Measurements from ENCODE around the gene NTRK3.

Gene NTRK3

DNA sequence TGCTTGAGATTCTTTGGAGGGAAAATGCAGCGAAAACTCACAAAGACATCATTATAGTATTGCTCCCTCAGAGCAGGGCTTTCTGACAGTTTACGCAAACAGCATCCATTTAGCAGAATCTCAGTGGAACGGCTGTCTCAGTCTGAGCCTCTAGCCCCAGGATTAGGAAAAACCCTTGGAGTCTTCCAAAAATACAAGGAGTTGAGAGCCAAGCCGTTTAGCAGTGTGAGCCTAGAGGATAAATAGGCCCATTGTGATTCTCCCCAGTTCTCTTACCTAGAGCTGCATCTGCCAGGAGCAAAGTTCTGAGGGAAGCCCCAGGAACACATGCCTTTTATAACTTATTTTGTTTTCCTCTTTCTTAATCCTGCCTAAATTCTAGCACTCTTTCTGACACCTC lies 359.6 kb downstream of the NTRK3 start:
- no peaks in the 10 kb centered on the region for H3K9me3 ChIP-seq (ENCODE audit: low read depth, low read length)
- no peak overlapping the region for H3K27ac ChIP-seq
- TF ChIP-seq POLR2AphosphoS5 (IDR thresholded peaks at IDR 0.05; ENCODE audit: borderline replicate concordance, low read depth, low read length) (no peak), FOXP2 (optimal IDR thresholded peaks at IDR 0.05; ENCODE audit: control extremely low read depth, extremely low read length, insufficient read depth) (no peak), EZH2 (IDR thresholded peaks at IDR 0.05) (no peak)
- no peak overlapping the region for H3K4me3 ChIP-seq
- no peak overlapping the region for H3K9ac ChIP-seq (ENCODE audit: insufficient read length)
- no peak for DNase-seq (ENCODE audit: low read depth, low spot score)
- H3K36me3 ChIP-seq (ENCODE audit: insufficient read depth, low read length) = no peaks in the 10 kb centered on the region

DNA sequence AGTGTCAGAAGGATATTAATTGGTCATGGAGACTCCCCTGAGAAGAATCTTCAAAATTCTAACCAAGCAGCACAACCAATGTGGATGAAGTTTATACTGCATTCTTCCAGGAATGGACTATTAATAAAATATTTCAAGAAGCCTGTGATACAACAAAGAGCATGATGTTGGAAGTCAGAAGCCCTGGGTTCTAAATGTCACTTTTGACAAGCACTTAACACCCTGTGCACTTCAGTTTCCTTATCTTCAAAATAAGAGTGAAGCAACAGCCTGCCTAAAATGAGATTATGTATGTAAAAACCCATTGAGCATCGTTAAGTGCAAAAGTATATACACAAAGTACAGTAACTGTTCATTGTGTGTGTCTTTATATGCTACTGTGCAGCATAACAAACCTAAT lies 369.4 kb downstream of the NTRK3 start:
- Histone ChIP-seq H3K36me3 (ENCODE audit: insufficient read depth, low read length) (no peaks in the 10 kb centered on the region), H3K4me3 (no peak overlapping the region), H3K27ac (no peak overlapping the region), H3K9me3 (ENCODE audit: low read depth, low read length) (no peaks in the 10 kb centered on the region), H3K9ac (ENCODE audit: insufficient read length) (no peak overlapping the region)
- DNase-seq (ENCODE audit: low read depth, low spot score) = no peak
- TF ChIP-seq EZH2 (IDR thresholded peaks at IDR 0.05) (no peak), FOXP2 (optimal IDR thresholded peaks at IDR 0.05; ENCODE audit: control extremely low read depth, extremely low read length, insufficient read depth) (no peak), POLR2AphosphoS5 (IDR thresholded peaks at IDR 0.05; ENCODE audit: borderline replicate concordance, low read depth, low read length) (no peak)

- H3K36me3 ChIP-seq (ENCODE audit: insufficient read depth, low read length) = no peaks in the 10 kb centered on the region
- no peaks in the 10 kb centered on the region for H3K9me3 ChIP-seq (ENCODE audit: low read depth, low read length)
- no peak overlapping the region for H3K4me3 ChIP-seq
- H3K27ac ChIP-seq = no peak overlapping the region
- no peak for TF ChIP-seq FOXP2 (optimal IDR thresholded peaks at IDR 0.05; ENCODE audit: control extremely low read depth, extremely low read length, insufficient read depth)
- no peak for TF ChIP-seq POLR2AphosphoS5 (IDR thresholded peaks at IDR 0.05; ENCODE audit: borderline replicate concordance, low read depth, low read length)
- TF ChIP-seq EZH2 (IDR thresholded peaks at IDR 0.05) = no peak
- DNase-seq (ENCODE audit: low read depth, low spot score) = no peak
- H3K9ac ChIP-seq (ENCODE audit: insufficient read length) = no peak overlapping the region
These were observed 375.5 kb downstream of the NTRK3 start for GRCh38 chr15:87881026-87881425.

DNA sequence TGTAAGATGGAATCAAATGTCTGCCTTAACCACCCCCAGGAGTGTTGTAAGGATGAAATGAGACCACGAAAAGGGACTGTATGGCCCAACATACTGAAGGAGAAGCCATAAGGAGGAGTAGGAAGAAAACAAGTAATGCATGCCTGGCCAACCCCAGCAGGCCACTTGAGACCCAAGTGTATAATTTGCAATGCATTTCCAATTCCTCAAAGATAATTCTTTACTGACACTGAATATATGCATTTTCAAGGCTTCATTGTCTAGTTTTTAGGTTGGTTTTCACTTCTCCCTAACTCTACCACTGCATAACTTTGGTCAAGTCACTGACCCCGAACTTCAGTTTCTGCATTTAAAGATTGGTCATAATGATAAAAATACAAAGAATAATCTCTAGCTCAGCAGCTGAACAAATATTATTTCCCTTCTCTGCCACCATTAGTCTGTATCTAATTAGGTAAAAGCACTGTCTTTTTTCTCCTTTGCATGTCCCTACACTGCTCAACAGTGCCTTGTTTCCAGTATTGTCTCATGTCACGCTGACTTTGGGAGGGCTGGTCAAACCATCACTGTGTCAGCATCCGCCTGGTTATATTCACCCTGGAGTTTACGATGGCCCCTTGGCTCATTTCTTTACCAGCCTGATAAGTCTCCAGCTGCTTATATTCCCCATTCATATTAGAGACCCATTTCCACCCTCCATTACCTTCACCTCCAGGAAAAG lies 378.6 kb downstream of the NTRK3 start:
- Histone ChIP-seq H3K4me3 (no peak overlapping the region), H3K27ac (no peak overlapping the region), H3K9ac (ENCODE audit: insufficient read length) (no peak overlapping the region), H3K36me3 (ENCODE audit: insufficient read depth, low read length) (no peaks in the 10 kb centered on the region), H3K9me3 (ENCODE audit: low read depth, low read length) (no peaks in the 10 kb centered on the region)
- no peak for TF ChIP-seq FOXP2 (optimal IDR thresholded peaks at IDR 0.05; ENCODE audit: control extremely low read depth, extremely low read length, insufficient read depth)
- no peak for TF ChIP-seq POLR2AphosphoS5 (IDR thresholded peaks at IDR 0.05; ENCODE audit: borderline replicate concordance, low read depth, low read length)
- no peak for DNase-seq (ENCODE audit: low read depth, low spot score)

GRCh38 chr15:87877114-87877810 lies 379.3 kb downstream of the NTRK3 start:
- Histone ChIP-seq H3K36me3 (ENCODE audit: insufficient read depth, low read length) (no peaks in the 10 kb centered on the region), H3K9ac (ENCODE audit: insufficient read length) (no peak overlapping the region), H3K4me3 (no peak overlapping the region), H3K27ac (no peak overlapping the region), H3K9me3 (ENCODE audit: low read depth, low read length) (no peaks in the 10 kb centered on the region)
- DNase-seq (ENCODE audit: low read depth, low spot score) = no peak
- TF ChIP-seq FOXP2 (optimal IDR thresholded peaks at IDR 0.05; ENCODE audit: control extremely low read depth, extremely low read length, insufficient read depth) = no peak
- no peak for TF ChIP-seq EZH2 (IDR thresholded peaks at IDR 0.05)
- no peak for TF ChIP-seq POLR2AphosphoS5 (IDR thresholded peaks at IDR 0.05; ENCODE audit: borderline replicate concordance, low read depth, low read length)

DNA sequence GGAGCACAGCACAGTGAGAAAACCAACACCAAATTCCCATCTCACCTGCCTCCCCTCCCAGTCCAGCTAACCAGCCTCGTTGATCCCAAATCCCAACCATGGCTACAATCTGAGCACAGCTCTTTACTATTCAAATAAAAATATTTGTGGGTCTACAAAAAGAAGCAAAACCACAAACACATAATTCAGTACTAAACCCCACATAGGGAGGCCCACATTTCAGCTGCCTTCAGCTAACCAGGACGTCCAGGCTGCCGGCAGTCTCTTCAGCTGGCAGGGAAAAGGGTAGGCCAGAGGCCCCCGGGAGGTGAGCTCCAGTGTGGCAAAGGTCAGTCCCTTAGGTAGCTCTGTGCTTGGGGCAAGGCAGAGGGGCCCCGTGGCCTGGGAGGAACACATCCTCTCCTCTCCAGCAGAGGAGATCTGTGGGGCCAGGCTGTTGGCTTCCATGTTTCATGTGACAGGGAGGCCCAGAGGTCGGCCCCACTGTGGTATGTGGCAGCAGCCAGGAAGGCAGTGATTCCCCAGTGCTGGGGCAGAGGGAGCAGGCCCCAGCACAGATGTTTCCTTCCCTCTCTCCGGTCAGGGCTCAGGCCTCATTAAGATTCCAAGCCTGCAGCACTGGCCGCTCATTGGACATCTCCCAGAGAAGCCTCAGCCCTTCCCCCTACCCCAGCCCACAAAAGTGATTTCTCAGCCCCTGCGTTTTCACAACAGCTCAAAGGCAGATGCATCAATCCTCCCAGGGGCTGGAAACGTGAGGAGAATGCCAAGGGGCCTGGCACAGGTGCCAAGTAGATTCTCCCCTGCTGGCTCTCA lies 381.4 kb downstream of the NTRK3 start:
- Histone ChIP-seq H3K4me3 (no peak overlapping the region), H3K36me3 (ENCODE audit: insufficient read depth, low read length) (no peaks in the 10 kb centered on the region), H3K27ac (no peak overlapping the region), H3K9ac (ENCODE audit: insufficient read length) (no peak overlapping the region), H3K9me3 (ENCODE audit: low read depth, low read length) (no peaks in the 10 kb centered on the region)
- TF ChIP-seq POLR2AphosphoS5 (IDR thresholded peaks at IDR 0.05; ENCODE audit: borderline replicate concordance, low read depth, low read length) (no peak), EZH2 (IDR thresholded peaks at IDR 0.05) (no peak), FOXP2 (optimal IDR thresholded peaks at IDR 0.05; ENCODE audit: control extremely low read depth, extremely low read length, insufficient read depth) (no peak)
- DNase-seq (ENCODE audit: low read depth, low spot score) = no peak

DNA sequence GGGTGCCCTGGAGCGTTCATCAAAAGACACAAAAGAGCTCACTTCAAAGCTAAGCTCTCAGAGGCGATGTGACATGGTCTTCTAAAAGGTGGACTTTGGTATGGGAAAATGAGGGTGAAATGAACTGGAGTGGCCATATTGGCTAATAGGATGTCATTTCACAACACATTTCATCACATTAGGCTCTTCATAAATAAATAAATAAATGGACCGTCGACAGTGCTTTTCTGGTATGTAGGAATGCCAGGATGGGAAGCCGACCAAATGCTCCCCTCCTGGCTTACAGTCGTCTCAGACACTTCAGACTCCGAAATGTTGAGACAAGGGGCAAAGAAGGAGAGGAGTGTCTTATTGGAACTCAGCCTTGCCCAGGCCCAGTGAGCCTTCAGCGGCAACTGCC lies 383.0 kb downstream of the NTRK3 start:
- TF ChIP-seq EZH2 (IDR thresholded peaks at IDR 0.05) = no peak
- TF ChIP-seq FOXP2 (optimal IDR thresholded peaks at IDR 0.05; ENCODE audit: control extremely low read depth, extremely low read length, insufficient read depth) = no peak
- no peak for TF ChIP-seq POLR2AphosphoS5 (IDR thresholded peaks at IDR 0.05; ENCODE audit: borderline replicate concordance, low read depth, low read length)
- DNase-seq (ENCODE audit: low read depth, low spot score) = no peak
- no peaks in the 10 kb centered on the region for H3K36me3 ChIP-seq (ENCODE audit: insufficient read depth, low read length)

GRCh38 chr15:87871731-87872320 lies 384.7 kb downstream of the NTRK3 start:
- Histone ChIP-seq H3K36me3 (ENCODE audit: insufficient read depth, low read length) (no peaks in the 10 kb centered on the region), H3K9ac (ENCODE audit: insufficient read length) (no peak overlapping the region), H3K4me3 (no peak overlapping the region), H3K27ac (no peak overlapping the region), H3K9me3 (ENCODE audit: low read depth, low read length) (no peaks in the 10 kb centered on the region)
- TF ChIP-seq EZH2 (IDR thresholded peaks at IDR 0.05) = no peak
- TF ChIP-seq POLR2AphosphoS5 (IDR thresholded peaks at IDR 0.05; ENCODE audit: borderline replicate concordance, low read depth, low read length) = no peak
- no peak for TF ChIP-seq FOXP2 (optimal IDR thresholded peaks at IDR 0.05; ENCODE audit: control extremely low read depth, extremely low read length, insufficient read depth)
- DNase-seq (ENCODE audit: low read depth, low spot score) = no peak

More for the DNA sequence above, 383.0 kb downstream of the NTRK3 start:
- no peak overlapping the region for H3K4me3 ChIP-seq
- no peak overlapping the region for H3K27ac ChIP-seq
- no peaks in the 10 kb centered on the region for H3K9me3 ChIP-seq (ENCODE audit: low read depth, low read length)
- H3K9ac ChIP-seq (ENCODE audit: insufficient read length) = no peak overlapping the region

All from SK-N-MC (cell line).